Right renal pelvis (tissue), 4 donors: ENCODE results near the gene CFB. TPM values are rescaled to one million over a fixed set of nuclear protein-coding genes. Genes with fewer than 3 reads are reported as not detected.

ENCODE experiments used
- DNase-seq, 4 donors: peaks; one replicate each; pipeline ENCODE4 v3.0.0-alpha.2; 2013; ENCODE audit warnings: low read depth in 4 of 4, low spot score in 3 of 4, missing footprints in 1 of 4
- polyA plus RNA-seq, 4 donors: library from polyadenylated mRNA; unstranded; fragments of 120-200 nt; gene quantifications; one replicate each; pipeline ENCODE4 v1.2.1, GENCODE V29; 2013; ENCODE audit not compliant: insufficient read length in 4 of 4

The CFB gene
- polyA plus RNA-seq, 4 donors = 5.0 to 20.8 (median 6.1) TPM

- no peak for DNase-seq
Observed at GRCh38 chr6:31947864-31948263, 2.0 kb downstream of the CFB start.

DNA sequence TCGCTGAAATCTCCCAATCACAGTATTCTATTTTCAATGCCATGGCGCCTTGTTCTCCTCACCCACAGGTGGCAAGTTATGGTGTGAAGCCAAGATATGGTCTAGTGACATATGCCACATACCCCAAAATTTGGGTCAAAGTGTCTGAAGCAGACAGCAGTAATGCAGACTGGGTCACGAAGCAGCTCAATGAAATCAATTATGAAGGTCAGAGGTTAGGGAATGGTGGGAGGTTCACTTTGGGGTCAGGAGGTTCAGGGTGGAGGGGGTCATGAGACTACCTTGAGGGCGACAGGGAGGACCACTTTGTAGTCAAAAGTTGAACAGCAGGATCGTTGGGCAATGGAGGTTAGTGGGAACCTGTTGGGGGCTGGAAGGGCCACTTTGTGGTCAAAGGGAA is 2.4 kb downstream of the CFB start:
- DNase-seq = no peak

DNA sequence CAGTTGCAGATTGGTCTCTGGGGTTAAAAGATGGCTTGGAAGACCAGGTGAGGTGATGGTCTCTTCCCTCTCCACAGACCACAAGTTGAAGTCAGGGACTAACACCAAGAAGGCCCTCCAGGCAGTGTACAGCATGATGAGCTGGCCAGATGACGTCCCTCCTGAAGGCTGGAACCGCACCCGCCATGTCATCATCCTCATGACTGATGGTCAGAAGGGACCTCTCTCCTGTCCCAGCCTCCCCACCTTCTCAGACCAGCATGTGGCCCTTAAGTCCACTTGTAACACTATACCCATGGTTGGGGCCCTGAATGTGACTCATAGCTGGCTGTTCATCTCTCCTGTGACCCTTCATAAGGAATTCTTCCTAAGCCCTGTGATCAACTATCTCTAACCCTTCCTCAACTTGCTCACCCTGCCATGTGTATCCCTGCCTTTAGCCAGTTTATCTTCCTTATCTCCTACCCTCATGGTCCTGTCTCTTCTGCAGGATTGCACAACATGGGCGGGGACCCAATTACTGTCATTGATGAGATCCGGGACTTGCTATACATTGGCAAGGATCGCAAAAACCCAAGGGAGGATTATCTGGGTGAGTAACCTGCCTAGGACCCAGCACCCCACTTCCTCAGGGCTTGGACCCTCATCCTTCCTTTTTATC is 3.0 kb downstream of the CFB start:
- DNase-seq = no peak

- no peak for DNase-seq
Observed at GRCh38 chr6:31949926-31950548, 4.1 kb downstream of the CFB start.

DNA sequence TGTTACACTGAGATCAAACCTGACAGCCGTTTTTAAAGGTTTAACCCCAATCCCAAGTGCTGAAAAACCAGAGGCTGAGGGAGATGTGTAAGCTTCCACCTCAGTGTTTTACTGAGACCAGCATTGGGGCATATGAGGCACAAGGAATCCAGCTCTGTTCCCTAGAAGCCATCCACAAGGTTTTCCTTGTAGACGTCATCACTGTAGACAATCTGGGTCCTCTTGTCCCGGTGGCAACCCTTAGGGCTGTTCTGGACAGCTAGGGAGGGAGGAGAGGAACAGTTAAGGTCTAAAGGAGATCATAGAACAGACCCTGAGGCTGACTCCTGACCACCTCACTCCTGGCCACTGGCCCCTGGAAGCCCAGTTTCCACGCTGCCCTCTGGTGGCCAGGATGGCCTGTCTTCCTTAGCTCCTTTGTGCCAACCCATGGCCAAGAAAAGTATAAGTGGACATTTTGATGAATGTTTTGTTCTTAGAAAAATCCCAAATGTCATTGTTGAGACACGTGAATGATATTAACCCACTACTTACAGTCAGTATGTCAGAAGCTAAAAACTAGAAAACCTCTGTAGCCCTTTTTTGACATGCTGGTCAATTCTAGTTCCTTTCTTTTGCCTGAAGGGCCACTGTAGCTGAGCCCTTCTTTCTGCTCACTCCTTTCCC is 6.4 kb downstream of the CFB start:
- DNase-seq = peak in 1 of 4 donors; percentile 34

DNA sequence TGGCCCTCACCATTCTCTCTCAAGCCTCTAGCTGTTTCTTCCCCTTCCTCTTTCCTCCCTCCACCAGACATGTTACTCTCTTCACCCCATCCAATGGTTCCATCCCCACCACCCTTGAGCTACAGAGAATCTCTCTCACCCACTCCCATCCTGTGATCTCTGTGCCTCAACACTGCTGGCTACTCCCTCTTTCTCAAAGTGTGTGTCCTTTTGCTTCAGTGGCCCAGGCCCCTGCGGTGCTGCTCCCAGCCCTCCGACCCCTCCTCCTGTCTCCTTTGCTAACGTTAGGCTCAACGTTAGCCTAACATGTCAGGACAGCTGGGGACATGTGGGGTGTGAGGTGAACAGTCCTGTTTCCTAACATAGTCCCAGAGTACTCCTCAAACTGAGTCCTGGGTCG is 7.0 kb downstream of the CFB start:
- DNase-seq = no peak

GRCh38 chr6:31954511-31954910 is 8.6 kb downstream of the CFB start:
- no peak for DNase-seq

DNA sequence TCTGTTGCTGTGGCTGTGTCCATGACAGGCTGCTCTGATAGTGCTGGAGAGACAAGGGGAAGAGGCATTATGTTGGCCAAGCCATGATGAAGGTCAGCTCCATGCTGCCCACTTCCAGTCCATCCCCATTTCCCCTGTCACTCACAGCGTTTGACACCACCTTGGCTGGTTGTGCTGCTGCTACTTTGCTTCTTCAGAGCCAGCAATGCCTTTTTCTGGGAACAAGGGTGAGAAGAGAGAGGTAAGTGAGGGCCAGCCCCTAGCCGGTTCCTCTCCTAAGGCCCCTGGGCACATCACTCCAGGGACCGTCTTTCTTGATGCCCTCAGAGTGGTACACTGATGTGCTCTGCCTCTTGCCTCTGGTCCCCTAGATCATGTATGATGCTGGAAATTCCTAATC is 10.9 kb downstream of the CFB start:
- DNase-seq = no peak

DNA sequence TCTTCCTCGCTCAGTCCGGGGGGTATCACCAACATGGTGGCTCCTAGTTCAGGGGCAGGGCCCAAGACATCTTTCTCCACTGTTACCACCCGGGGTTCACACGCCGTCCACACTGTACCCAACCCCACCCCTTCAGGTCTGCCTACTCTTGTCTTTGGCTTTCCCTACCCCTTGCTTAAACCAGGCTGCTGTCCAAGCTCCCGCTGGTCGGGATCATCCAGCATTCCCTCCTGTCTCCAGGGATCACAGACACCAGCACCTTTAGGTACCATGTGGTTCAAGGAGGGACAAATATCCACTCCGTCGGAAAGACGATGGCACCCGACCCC is 12.5 kb downstream of the CFB start:
- no peak for DNase-seq

DNA sequence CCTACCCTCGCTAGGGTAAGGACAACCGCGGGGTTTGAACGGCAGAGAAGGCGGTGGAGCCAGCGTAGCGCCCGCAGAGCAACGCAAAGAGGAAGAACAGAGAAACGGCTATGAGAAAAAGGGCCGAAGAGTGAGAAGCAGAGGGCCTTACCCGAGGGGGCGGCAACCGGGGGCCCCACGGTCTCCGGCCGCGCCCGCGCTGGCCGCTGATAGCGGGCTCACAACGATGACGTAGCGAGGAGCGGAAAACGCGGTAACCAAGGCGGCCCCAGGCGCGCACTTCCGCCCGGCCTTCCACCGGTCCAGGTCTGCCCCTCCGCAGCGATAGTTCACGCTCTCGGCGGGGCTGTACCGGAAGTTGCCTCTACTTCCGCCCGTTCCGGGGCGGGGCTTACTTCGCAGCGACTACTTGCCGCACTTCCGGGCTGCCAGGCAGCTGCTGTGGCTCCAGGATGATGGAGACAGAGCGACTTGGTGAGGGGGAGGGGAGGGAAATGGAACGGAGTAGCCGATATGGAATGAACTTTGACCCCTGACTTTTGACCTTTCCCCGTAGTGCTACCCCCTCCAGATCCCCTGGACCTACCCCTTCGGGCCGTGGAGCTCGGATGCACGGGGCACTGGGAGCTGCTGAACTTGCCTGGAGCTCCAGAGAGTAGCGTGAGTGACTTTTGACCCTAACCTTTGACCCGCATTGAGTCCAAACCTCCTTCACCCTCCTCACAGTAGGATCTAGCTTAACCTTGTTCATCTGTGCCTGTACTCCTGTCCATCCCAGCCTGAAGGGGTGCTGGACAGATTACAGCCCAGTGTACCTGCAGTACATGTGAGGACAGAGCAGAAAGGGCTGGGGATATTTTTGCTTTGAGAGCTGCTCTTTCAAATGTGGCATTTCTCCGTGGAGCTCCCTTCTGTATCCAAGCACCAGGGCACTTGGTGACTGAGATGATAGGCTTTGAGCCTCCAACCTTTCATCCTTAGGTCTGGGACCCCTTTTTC is 13.1 kb downstream of the CFB start, which contains the start of the genes NELFE and SKIC2:
Gene NELFE (minus strand): TSS at position 231 of the 999 bp plus-strand sequence. CDS start 525 bp downstream, outside the sequence.
Gene SKIC2 (plus strand): TSS at position 435 of the 999 bp plus-strand sequence. CDS start 18 bp downstream, at position 453.
- peak; percentile 95 to 98 (median 96) for DNase-seq

GRCh38 chr6:31961616-31962015 is 15.7 kb downstream of the CFB start:
- DNase-seq = no peak

- no peak for DNase-seq
Observed at GRCh38 chr6:31963921-31964320, 18.0 kb downstream of the CFB start.

GRCh38 chr6:31965700-31966099 is 19.8 kb downstream of the CFB start:
- DNase-seq = no peak

DNA sequence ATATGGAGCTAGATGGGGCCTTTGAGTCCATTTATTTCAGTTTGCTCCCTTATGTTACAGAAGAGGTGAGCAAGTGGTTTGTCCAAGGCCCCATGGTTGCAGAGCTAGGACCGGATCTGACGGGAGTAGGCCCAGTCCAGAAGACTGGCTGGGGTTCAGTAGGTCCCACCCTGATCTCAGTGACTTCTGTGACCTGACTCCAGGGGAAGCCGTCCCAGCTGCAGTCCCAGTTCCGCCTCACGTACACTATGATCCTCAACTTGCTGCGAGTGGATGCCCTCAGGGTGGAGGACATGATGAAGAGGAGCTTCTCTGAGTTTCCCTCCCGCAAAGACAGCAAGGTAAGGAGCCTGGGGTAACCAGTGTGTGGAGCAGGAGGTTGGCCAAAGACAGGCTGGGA is 20.6 kb downstream of the CFB start:
- DNase-seq = no peak

DNA sequence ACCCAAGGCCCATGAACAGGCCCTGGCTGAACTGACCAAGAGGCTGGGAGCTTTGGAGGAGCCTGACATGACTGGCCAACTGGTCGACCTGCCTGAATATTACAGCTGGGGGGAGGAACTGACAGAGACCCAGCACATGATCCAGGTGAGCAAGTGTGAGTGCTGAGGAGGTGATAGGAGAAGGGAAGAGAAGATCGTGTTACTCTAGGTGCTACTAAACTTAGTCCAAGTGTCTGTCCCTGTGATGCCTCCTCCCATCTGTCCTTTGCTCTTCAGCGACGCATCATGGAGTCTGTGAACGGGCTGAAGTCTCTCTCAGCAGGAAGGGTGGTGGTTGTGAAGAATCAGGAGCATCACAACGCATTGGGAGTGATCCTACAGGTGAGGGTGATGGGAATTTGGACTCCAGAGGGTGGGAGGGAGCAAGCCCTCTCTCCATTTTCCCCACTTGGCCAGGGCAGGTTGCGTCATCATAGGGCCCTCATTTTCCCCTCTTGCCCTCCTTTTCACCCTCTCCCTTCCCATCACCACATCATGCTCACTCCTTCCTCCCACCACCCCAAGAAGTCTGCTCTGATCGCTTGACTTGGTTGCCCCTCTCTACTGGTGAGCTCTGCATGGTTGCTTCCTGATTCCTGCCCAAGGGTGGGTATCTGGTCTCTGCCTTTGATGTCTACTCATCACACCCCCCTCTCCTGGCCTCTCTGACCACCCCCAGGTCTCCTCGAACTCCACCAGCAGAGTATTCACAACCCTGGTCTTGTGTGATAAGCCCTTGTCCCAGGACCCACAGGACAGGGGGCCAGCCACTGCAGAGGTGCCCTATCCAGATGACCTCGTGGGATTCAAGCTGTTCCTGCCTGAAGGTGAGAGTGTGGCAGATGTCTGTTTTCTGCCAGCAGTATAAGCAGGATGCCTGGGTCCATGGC is 21.4 kb downstream of the CFB start:
- DNase-seq = no peak

- DNase-seq = no peak
Observed at GRCh38 chr6:31967926-31968320, 22.0 kb downstream of the CFB start.

GRCh38 chr6:31968326-31968725 is 22.4 kb downstream of the CFB start:
- DNase-seq = no peak

GRCh38 chr6:31968791-31969711 is 23.2 kb downstream of the CFB start:
- DNase-seq = no peak
